HG02763 (cell line): ENCODE results near the gene ISOC1.

Experiments
- ATAC-seq: cut with Tn5 transposase; IDR thresholded peaks from one replicate; pipeline ENCODE4 v1.9.1; 2021; ENCODE audit warnings: mild to moderate bottlenecking, moderate library complexity; ENCODE audit not compliant: unreplicated experiment

ISOC1 gene

DNA sequence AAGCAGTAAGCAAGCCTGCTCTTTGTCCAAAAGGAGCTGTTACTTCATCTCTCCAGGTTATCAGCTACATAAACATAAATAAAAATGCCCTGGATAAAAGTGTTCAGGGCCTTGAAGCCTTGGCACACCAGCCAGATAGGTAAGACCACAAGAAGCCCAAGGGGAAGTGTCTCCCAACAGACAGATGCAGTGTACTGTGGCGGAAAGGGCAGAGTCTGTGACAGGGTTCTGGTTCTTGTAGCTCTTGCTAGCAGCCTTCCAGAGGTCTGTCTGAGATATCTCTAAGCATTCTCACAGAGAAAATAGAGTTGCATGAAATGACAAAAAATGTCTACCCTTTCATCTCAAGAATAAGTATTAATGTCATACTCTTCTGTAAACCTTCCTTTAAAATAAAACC, 30.1 kb downstream of the ISOC1 start:
- no peak for ATAC-seq

DNA sequence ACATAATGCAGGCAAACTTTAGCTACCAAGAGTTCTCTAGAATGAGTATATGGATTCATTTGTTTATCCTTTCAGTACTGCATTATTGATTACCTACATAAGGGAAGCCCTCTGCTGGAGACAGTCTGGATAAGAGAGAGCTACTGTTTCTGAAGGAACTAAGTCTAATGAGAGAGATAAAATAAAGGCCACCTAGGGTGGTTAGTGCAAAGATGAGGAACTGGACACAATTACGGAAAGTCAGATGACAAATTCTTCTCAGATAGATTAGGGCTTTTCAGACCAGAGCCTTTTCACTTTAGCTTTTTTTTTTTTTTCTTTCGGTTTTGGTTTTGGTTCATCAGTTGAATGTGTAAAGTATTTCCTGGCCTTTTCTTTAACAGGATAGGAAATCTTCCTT, 31.3 kb downstream of the ISOC1 start:
- peak; percentile 73 for ATAC-seq

DNA sequence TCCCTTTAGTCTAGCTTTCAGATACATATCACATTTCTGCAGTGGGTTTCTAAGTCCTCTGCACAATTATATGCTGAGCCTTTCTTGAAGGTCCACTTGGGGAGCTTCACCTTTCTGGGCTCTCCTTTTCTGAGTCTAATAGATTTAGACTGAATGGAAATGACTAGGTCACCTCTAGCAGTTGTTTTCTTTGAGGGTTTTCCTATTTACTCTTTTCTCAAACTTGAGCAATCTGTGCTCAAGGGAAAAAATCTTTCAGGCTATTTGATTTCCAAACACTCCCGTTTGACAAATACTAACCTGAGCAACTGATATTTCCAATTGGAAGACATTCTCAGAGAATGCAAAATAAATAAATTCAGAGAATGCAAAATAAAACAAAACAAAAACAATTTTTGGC, 39.0 kb downstream of the ISOC1 start:
- no peak for ATAC-seq

DNA sequence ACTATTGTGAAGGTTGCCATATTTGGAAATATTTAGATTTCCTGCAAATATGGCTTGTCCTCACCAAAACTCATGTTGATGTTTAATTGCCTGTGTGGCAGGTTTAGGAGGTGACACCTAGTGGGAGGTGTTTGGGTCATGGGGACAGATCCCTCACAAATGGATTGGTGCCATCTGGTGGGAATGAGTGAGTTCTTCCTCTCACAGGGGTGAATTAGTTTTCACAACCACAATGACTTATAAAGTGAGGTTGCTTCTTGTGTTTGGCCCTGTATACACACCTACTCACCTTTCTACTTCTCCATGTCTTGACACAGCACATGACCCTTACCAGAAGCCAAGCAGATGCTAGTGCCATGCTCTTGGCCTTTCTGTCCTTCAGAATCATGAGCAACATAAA, 41.1 kb downstream of the ISOC1 start:
- ATAC-seq, result no peak

DNA sequence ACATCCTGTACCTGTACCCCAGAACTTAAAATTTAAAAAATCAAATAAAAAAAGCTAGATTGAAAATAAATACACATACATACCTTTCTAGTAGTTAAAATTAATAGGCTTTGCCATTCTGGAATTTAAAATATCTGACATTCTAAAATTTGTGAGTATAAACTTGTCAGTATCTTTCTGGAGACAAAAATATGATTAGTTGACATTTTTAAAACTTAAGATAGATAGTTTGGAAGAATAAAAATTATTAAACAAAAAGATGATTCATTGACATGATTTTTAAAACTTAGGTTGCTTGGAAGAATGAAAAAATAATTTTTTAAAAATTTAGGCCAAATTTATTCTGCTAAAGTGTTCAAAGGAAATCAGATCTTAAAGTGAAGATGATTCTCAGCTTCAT, 43.1 kb downstream of the ISOC1 start:
- no peak for ATAC-seq

DNA sequence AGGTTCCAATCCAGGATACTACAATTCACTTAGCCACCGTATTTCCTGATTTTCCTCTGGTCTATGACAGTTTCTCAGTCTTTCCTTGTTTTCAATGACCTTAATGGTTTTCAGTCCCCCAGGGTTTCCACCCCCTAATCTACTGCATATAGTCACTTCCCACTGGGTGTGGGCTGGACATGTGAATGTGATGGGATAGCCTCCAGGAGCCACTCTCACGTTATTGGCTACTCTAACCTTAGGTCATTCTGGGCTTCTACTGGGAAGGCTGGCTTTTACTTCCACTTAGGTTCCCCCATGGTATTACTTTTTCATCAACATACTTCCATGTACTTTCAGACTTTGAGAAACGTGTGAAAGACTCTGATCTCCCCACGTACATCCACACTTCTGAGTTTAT, 46.5 kb downstream of the ISOC1 start:
- ATAC-seq, result no peak

DNA sequence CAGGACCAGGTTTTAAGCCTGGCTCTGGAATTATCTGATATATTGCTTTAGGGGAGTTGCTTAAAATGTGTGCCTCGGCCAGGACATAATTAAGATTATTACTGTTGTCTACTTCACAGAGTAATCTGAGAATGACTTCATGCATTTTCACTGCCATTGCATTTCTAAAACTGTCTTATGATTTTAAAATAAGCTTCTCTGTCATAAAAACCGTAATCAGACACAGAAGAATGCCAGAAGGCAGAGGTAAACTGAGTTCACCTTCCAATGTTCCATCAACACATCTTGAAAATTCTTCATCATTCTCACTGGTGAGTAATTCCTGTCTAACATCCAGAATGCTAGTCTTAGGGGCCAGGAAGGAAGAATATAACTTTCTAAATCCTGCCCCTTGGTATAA, 47.1 kb downstream of the ISOC1 start:
- ATAC-seq, result no peak

DNA sequence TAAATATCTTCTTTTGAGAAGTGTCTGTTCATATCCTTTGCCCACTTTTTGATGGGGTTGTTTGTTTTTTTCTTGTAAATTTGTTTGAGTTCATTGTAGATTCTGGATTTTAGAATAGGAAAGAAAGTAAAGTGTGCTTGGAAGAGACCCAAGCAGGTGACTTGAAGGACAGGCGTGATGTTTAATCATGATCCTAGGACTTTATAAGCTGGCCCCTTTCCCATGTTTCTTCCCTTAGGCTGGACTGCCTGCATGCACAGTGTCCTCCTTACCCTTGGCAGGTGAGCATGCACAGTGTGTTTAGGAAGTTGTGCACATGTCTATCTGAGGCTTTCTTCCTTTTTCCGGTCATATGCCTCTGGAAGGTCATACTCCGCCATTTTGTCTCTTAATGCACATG, 61.3 kb downstream of the ISOC1 start:
- no peak for ATAC-seq

DNA sequence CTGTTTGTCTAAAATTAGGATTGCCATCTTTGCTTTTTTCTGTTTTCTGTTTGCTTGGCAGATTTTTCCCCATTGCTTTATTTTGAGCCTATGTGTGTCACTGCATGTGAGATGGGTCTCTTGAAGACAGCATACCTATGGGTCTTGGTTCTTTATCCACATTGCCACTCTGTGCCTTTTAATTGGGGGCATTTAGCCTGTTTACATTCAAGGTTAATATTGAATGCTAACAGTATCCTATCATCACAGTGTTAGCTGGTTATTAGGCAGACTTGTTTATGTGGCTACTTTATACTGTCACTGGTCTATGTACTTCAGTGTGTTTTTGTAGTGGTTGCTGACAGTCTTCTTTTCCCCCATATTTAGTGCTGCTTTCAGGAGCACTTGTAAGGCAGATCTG, 67.3 kb downstream of the ISOC1 start:
- no peak for ATAC-seq
